Epithelial cell of prostate (primary cell): Measurements from ENCODE around the gene EPS8L1.
"Not testable (repeated sequence)": the region's sequence is repeated elsewhere in the genome, so short reads cannot be mapped to it uniquely, and the experiment has no call there.

ENCODE experiments used
- DNase-seq: peaks from one replicate; pipeline ENCODE4 v3.0.0-alpha.2; 2011; ENCODE audit warnings: low read depth, low spot score
- H3K27ac ChIP-seq: fragments of 450-650 bp; 2 replicates; pipeline ENCODE4 v1.5.1; 2017; ENCODE audit warnings: mild to moderate bottlenecking

EPS8L1 gene

GRCh38 chr19:55092423-55093318, 17.0 kb downstream of the EPS8L1 start:
- no peak overlapping the region for H3K27ac ChIP-seq
- no peak for DNase-seq

GRCh38 chr19:55094456-55095259, 19.0 kb downstream of the EPS8L1 start:
- DNase-seq, result no peak
- no peak overlapping the region for H3K27ac ChIP-seq

DNA sequence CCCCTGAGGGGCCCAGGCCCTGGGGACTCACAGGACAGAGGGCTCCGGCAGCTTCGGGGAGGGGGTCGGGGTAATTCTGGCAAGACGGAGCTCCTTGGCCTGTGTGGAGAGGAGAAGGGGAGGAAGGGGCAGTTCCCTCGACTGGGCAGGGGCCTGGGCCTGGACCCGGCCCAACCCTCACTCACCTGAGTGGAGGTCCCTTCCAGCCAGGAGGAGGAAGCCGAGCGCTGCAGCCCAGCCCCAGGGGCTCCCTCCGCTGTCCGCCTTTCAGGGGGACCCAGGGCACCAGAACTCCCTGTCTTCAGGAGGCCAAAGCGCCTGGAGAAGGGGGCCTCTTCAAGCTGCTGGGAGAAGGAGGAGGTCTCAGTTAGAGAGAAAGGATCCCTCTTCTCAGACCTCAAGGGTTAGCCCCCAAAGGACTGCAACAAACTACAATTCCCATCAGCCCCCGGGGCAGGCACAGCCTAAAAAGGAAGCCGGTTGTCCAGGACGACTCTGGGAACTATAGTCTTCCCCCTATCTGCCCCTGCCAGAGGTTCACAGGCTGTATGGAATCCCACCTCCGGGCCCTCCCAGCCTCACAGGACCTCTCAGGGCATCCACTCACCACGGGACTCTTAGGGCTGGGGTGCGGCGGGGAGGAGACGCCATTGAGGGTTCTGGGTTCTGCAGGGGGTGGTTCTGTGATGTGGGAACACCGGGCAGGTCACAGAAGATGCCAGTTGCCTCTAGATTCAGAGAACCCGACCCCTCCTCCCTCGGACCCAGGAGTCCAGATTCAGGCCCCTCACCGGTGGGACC, 19.8 kb downstream of the EPS8L1 start:
- no peak for DNase-seq
- no peak overlapping the region for H3K27ac ChIP-seq

DNA sequence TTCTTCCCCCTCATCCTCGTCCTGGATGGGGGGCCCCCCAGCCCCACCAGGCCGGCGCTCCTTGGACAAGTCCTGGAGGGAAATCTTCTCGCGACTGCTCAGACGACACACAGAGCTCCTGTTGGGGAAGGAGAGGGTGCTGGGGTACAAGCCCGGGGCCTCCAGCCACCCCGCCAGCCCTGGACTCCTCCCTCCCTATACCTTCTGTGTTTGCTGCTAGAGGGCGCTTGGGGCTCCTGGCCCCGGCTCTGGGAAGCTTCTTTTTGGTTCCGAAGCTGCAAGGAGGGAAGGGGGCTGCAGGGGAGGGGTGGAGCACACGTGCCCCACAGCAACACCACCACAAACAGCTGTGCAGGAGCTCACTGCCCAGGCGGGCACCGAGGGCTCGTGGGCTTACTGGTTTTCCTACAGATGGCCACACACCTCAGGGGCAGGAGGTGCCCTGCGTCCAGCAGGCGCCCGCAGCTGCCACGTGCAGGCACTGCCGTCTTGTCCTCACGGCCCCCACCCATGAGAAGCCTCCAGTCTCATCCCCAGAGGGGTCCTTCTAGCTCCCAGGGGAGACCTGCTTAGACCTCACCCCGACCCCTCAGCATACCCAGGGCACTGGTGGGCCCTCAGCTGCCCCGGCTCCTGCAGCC, 20.5 kb downstream of the EPS8L1 start:
- H3K27ac ChIP-seq, result no peak overlapping the region
- DNase-seq, result no peak

GRCh38 chr19:55097864-55098715, 22.4 kb downstream of the EPS8L1 start:
- H3K27ac ChIP-seq, result no peak overlapping the region
- no peak for DNase-seq

GRCh38 chr19:55098716-55099556, 23.3 kb downstream of the EPS8L1 start:
- H3K27ac ChIP-seq, result no peak overlapping the region
- no peak for DNase-seq

GRCh38 chr19:55099557-55100506, 24.2 kb downstream of the EPS8L1 start:
- DNase-seq, result no peak
- H3K27ac ChIP-seq, result no peak overlapping the region

- DNase-seq, result no peak
- no peak overlapping the region for H3K27ac ChIP-seq
These were observed 25.6 kb downstream of the EPS8L1 start for GRCh38 chr19:55101261-55101660.

GRCh38 chr19:55103190-55103589, 27.5 kb downstream of the EPS8L1 start:
- no peak overlapping the region for H3K27ac ChIP-seq

DNA sequence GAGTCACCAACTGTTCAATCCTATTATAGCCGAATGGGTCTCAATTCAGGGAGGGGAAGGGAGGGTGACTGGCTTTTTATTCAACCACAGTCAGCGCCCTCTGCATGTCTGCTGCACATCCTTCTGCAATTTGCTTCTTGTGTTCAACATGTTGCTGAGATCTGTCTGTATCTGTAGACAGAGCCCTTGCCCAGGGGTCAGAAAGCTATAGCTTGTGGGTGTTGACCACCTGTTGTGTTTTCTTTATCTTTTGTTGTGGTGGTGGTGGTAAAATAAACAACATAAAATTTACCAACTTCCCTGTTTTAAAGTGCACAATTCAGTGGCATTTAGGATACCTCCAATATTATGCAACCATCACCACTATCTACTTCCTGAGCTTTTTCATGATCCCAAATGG, 29.6 kb downstream of the EPS8L1 start:
- no peak overlapping the region for H3K27ac ChIP-seq
- DNase-seq, result no peak

More at GRCh38 chr19:55103190-55103589, 27.5 kb downstream of the EPS8L1 start:
- no peak for DNase-seq

- no peak overlapping the region for H3K27ac ChIP-seq
- no peak for DNase-seq
These were observed 30.9 kb downstream of the EPS8L1 start for GRCh38 chr19:55106591-55106990.

DNA sequence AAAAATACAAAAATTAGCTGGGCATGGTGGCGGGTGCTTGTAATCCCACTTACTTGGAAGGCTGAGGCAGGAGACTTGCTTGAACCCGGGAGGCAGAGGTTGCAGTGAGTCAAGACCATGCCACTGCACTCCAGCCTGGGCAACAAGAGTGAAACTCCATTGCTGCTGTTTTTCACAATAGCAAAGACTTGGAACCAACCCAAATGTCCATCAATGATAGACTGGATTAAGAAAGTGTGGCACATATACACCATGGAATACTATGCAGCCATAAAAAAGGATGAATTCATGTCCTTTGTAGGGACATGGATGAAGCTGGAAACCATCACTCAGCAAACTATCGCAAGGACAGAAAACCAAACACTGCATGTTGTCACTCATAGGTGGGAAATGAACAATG, 31.6 kb downstream of the EPS8L1 start:
- DNase-seq, H3K27ac ChIP-seq: not testable (repeated sequence)

GRCh38 chr19:55109527-55110291, 34.0 kb downstream of the EPS8L1 start:
- H3K27ac ChIP-seq, result no peak overlapping the region
- no peak for DNase-seq

DNA sequence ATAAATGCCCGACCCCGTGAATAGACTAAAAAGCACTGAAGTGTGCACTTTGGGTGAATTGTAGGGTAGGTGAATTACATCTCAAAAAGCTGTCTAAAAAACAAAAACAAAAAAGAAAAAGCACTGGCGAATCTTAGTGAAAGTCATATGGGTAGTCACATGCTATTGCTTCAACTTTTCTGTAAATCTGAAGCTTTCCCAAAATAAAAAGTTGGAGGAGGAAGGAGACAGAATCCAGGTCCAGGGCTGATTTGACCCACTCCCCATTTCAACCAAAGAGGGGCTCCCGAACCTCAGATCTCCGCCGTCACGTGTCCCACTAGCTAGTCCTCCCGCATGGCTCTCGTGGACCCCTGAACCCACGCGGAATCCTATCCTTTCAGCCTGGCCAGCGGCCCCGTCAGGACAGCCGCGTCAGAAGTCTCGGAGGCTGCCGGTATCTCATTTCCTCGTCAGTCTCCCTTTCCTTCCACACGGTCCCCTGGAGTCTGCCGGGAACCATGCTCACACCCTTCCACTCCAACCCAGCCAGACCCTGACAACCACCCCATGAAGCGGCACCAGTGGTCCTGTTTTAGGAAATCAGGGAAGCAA, 35.7 kb downstream of the EPS8L1 start:
- H3K27ac ChIP-seq, result no peak overlapping the region
- DNase-seq, result no peak

DNA sequence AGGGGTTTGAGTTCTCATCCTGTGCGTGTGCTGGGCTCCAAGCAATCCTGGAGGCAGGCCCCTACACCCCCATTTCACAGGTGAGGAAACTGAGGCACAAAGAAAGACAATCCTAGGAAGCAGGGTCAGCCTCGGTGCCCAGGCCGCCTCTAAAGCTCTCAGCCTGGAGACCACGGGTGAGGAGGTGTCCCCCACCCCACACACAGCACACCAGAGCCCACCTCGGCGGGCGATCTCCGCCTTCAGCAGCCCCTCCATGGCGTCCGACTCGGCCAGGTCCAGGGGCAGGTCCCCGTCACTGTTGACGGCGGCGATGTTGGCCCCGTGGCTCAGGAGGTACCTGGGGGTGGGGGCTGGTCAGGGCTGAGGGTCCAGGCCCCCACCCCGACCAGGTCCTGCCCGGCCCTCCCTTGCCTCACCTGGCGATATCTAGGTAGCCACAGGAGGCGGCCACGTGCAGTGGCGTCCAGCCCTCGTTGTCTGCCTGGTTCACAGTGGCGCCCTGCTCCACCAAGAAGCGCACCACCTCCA, 36.6 kb downstream of the EPS8L1 start:
- no peak for DNase-seq
- H3K27ac ChIP-seq, result no peak overlapping the region
